Measurements from ENCODE around the gene PHLDB3. TPM values are rescaled to one million over a fixed set of nuclear protein-coding genes. Genes with fewer than 3 reads are reported as not detected.

PHLDB3 gene
- total and polyA plus RNA-seq, 2 donors (not counting 3 experiments of a cell fraction or from before 2014, with no cell fraction given), result 5.5 to 12.0 TPM

DNA sequence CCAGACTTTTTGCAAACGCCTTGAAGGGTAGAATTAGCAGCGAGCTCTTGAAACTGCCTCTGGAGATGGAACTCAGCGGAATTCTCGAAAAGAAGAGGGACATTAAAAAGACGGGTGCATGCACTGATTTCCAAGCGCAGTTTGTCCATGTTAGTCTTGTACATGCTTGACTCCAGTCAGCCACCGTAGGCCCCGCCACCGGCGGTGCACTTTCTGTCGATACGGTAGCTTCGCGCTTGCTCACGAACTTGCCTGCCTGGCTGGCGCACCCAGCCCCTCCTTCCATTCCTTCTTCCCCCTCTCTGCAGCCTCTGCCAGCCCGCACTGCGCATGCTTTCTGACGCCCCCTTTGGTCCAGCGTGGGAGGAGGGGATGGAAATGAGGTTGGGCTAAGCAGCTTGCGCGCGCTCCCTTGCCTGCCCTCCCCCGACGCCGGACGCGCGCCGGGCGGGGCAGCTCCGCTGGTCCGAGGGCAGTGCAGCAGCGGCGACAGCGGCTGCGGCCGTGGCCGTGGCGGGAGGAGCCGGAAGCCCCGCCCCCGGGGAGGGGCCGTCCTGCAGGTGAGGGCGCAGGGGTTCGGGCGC, 28.5 kb upstream of the PHLDB3 start, which contains the start of gene ZNF575:
Gene ZNF575, plus strand, starts transcription at position 227 of the 584 bp plus-strand sequence. CDS start 1,235 bp downstream, outside the sequence.
- Histone ChIP-seq H3K27me3 (ENCODE audit: control insufficient read depth in 2 of 2, insufficient read depth in 2 of 2, low read length in 2 of 2) (no peaks in the 10 kb centered on the region), H3K4me1 (ENCODE audit: control insufficient read depth, extremely low read depth, insufficient read depth, low read length) (peaks cover 10% of the 10 kb centered on the region), H3K36me3 (ENCODE audit: control insufficient read depth in 2 of 2, extremely low read depth in 1 of 2, insufficient read depth in 2 of 2, low read length in 2 of 2) (no peaks in the 10 kb centered on the region), H3K9me1 (replicated peaks; ENCODE audit: control insufficient read depth, extremely low read depth, insufficient read depth, low read length) (no peaks in the 10 kb centered on the region), H3K9ac (replicated peaks; ENCODE audit: extremely low read depth, insufficient read depth, low read length) (peak within 1 kb of the TSS; percentile 13), H3K79me2 (ENCODE audit: control insufficient read depth, insufficient read depth, low read length) (no peaks in the 10 kb centered on the region), H2AFZ (ENCODE audit: low read depth, low read length) (peak within 1 kb of the TSS; percentile 91), H3K4me3 (replicated peaks in 1 of 3; ENCODE audit: insufficient read depth in 1 of 3, low read depth in 1 of 3, low read length in 3 of 3) (peak within 1 kb of the TSS; percentile 22 to 61 (median 31)), H3K9me3 (replicated peaks; ENCODE audit: control insufficient read depth, insufficient read depth, low read length) (no peaks in the 10 kb centered on the region), H3K27ac (ENCODE audit: insufficient read depth, low read depth, low read length) (peak within 1 kb of the TSS; percentile 32), H3K4me2 (ENCODE audit: insufficient read depth, low read length) (peak within 1 kb of the TSS; percentile 50), H4K20me1 (replicated peaks; ENCODE audit: control insufficient read depth, extremely low read depth, insufficient read depth, low read length) (no peaks in the 10 kb centered on the region)
- POLR2A ChIA-PET, result interaction anchor here (1.3 kb wide), 1 partner anchor 8 kb away, joined by 3 read pairs; no protein-coding TSS in a partner anchor
- dilution Hi-C loops (cut with MboI; ENCODE audit: extremely low pct_ligation_motif_present, low sequenced_read_pairs), result no loop called here
- FAIRE-seq (no peak), DNase-seq (ENCODE audit: low read depth, low spot score) (peak; percentile 96)
- CTCF ChIA-PET, result interaction anchor here (0.7 to 6.2 kb wide), 8 partner anchors 8 to 129 kb away, joined by 3 to 118 read pairs (median 14); partner anchors contain the start of genes IRGQ and ZNF576
- intact Hi-C loops (cut with micrococcal nuclease), result loop anchor here (1.0 kb wide), 2 partner anchors 63 to 135 kb away; partner anchors contain the start of genes IRGQ and ZNF576
- TF ChIP-seq EZH2 (IDR thresholded peaks at IDR 0.05; ENCODE audit: borderline replicate concordance, low read depth, low read length, severe bottlenecking), result no peak
- no peak for TF ChIP-seq GATA2 (IDR thresholded peaks at IDR 0.05; ENCODE audit: insufficient read depth, insufficient read length, low read depth, low read length)
- TF ChIP-seq JUN (IDR thresholded peaks at IDR 0.05; ENCODE audit: borderline replicate concordance, insufficient read depth, insufficient read length, low read depth), result no peak
- TF ChIP-seq POLR2A (IDR thresholded peaks at IDR 0.05; ENCODE audit: low read depth, low read length), result no peak
- TF ChIP-seq, protein P1, sequence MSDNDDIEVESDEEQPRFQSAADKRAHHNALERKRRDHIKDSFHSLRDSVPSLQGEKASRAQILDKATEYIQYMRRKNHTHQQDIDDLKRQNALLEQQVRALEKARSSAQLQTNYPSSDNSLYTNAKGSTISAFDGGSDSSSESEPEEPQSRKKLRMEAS (IDR thresholded peaks at IDR 0.05; ENCODE audit: insufficient read depth, insufficient read length), result no peak
- no peak for TF ChIP-seq FOS (IDR thresholded peaks at IDR 0.05; ENCODE audit: borderline replicate concordance, insufficient read depth, low read length)
- no peak for TF ChIP-seq POLR2AphosphoS5 (IDR thresholded peaks at IDR 0.05; ENCODE audit: insufficient read depth, low read depth, low read length)
- TF ChIP-seq, protein P2, sequence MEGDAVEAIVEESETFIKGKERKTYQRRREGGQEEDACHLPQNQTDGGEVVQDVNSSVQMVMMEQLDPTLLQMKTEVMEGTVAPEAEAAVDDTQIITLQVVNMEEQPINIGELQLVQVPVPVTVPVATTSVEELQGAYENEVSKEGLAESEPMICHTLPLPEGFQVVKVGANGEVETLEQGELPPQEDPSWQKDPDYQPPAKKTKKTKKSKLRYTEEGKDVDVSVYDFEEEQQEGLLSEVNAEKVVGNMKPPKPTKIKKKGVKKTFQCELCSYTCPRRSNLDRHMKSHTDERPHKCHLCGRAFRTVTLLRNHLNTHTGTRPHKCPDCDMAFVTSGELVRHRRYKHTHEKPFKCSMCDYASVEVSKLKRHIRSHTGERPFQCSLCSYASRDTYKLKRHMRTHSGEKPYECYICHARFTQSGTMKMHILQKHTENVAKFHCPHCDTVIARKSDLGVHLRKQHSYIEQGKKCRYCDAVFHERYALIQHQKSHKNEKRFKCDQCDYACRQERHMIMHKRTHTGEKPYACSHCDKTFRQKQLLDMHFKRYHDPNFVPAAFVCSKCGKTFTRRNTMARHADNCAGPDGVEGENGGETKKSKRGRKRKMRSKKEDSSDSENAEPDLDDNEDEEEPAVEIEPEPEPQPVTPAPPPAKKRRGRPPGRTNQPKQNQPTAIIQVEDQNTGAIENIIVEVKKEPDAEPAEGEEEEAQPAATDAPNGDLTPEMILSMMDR (IDR thresholded peaks at IDR 0.05; ENCODE audit: extremely low read depth in 1 of 2, insufficient read depth in 1 of 2, low read depth in 1 of 2, low read length in 2 of 2), result no peak
- no peak for TF ChIP-seq MYC (IDR thresholded peaks at IDR 0.05; ENCODE audit: low read depth, low read length)
- no TSS peak for BruUV-seq (replicated peaks)
